Amygdala (tissue), 56 donors: ENCODE measurements around the gene VAT1L.
"Not testable (repeated sequence)": the region's sequence is repeated elsewhere in the genome, so short reads cannot be mapped to it uniquely, and the experiment has no call there.

ENCODE experiments used
- DNase-seq, 56 donors: peaks; one replicate each; lab custom pipeline; 2025; lab: John Stamatoyannopoulos, UW

Gene VAT1L

DNA sequence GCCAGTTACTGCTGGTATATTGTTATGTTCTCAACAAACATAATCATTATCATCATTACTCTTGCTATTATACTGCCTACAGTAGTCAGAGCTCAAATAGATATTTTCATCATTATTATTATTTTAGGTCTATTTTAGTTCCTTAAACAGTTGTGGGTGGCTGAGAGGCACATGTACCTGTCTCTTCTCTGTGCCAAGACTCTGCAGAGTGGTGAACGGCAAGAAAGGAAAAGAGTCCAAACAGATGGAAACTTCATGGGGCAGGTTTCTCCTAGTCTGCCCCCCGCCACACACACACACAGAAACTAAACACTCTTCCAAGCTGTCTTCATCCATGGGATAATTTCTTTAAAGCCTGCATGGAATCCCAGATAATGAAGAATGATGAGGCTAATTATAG, 156.3 kb downstream of the VAT1L start:
- DNase-seq = no peak

DNA sequence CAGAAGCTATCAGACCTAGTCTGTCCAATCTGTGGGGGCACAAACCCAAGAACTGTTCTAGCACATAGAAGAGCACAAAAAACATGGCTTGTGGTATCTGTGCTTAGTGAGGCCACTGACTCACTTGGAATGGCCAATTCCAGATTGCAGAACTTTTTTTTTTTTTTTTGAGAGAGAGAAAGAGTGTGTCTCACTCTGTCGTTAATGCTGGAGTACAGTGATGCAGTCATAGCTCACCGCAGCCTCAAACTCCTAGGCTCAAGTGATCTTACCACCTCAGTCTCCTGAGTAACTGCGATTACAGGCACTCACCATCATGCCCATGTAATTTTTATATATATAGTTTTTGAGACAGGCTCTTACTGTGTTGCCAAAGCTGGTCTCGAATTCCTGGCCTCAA, 156.8 kb downstream of the VAT1L start:
- DNase-seq = no peak

DNA sequence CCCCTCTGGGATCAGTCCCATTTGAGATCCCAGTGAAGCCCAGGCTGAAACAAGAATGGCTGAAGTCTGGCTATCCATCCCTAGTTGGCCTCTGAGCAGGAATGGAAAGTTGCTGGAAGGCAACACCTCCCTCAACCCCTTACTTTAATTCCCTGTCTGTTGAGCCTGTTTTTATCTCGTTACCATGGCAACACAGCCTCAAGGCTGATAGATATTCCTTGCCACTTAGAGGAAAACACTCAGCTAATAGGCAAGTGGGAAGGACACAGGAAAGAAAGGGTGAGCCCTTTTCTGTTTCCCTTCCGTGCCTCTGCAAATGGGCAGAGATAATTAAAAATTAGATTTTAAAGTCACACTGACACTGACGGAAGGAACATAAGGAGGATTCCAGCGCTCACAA, 158.5 kb downstream of the VAT1L start:
- no peak for DNase-seq

DNA sequence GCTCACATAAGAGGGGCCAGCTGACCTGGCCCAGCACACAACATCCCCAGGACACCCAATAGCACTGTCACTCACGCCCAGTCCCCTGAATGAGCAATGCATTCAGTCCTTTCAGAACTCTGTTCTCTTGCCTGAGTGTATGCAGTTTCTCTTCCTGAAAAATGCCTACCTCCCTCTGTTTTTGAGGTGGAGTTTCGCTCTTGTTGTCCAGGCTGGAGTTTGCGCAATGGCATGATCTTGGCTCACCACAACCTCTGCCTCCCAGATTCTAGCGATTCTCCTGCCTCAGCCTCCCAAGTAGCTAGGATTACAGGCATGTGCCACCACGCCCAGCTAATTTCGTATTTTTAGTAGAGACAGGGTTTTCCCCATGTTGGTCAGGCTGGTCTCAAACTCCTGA, 159.2 kb downstream of the VAT1L start:
- DNase-seq = not testable (repeated sequence)

DNA sequence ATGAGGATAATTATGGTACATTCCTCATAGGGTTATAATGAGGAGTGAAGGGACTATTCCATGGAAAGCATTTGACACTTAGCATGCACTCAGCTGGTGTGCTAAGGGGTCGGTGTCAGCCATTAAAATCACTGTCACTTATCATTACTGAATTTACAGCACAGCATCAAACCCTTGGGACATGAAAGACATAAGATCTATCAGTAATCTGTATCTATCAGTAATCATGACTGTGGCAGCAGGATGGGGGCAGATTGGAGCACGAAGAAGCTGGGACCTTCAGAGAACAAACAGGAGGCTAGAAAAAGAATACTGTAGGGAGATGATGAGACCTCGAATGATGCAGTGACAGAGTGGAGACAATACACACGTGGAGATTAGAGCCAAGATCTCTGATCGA, 160.5 kb downstream of the VAT1L start:
- no peak for DNase-seq

DNA sequence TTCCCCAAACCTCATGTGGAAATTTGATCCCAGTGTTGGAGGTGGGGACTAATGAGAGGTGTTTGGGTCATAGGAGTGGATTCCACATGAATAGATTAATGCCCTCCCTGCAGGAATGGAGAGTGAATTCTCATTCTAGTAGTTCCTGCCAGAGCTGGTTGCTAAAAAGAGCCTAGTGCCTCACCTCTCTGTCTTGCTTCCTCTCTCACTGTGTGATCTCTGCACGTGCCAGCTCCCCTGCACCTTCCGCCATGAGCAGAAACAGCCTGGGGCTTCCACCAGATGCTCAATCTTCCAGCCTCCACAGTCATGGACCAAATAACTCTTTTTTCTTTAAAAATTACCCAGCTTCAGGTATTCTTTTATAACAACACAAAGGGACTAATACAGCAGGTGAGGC, 161.1 kb downstream of the VAT1L start:
- DNase-seq = no peak

DNA sequence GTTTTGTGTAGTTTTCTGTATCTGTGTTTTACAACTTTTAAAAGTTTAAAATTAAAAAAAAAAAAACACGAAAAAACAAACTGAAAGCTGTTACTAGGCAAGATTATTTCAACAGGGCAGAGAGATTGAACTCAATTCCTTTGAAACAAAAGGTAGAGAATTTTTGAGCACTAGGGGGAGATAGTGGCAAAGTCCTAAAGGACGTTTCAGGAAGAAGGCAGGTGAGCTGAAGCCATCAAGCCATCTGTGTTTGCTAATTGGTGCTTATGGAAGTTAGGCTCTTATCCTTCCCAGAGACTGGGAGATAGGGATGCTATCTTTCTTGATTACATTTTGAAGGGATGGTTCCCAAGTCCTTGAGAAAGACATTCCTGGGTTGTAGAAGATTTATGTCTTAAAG, 163.4 kb downstream of the VAT1L start:
- no peak for DNase-seq

DNA sequence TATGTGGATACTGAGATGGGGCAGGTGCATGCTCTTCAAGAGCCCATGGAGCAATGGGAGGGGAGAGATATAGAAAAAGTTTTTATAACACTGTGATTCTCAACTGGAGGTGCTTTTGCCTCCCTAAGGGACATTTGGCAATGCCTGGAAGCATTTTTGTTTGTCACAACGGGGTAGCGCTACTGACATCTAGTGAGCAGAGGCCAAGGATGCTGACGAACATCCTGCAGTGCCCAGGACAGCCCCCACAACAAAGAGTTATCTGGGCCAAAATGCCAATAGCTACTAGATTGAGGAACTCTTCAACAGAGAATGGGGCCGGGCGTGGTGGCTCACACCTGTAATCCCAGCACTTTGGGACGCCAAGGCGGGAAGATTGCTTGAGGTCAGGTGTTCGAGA, 166.8 kb downstream of the VAT1L start:
- no peak for DNase-seq

DNA sequence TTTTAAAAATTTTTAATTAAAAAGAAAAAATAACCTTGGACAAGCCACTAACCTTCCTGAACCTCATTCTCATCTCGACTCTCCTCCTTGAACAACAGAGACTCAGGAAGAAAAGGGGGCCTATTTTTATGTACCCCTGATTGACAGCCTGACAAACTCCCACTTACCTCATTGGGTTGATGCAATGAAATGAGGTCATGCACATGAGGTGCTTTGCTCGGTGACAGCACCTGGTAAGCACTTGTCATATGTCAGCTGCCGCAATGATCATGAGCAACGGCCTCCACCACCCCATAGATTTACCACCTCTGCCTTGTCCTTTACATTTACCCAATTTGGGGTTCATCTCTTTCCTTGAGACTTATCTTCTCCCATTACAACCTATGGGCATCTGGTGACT, 167.9 kb downstream of the VAT1L start:
- no peak for DNase-seq

DNA sequence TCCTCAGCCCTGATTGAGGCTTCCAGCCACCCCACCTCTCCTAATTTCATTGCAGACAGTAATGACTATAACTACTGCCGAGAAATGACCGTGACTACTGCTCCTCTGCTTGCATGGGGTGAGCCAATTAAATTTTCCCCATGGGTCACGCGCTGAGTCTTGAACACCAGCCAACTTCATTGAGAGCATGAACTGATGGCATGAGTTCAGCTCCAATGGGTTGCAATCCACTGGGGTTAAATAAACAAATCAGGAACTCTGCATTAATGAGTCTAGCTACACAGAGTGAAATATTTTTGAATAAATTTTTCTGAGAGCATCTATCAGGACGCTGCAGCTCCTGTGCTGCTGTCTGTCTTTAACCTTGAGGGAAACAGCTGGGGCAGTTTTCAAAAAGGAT, 172.4 kb downstream of the VAT1L start:
- DNase-seq = no peak

DNA sequence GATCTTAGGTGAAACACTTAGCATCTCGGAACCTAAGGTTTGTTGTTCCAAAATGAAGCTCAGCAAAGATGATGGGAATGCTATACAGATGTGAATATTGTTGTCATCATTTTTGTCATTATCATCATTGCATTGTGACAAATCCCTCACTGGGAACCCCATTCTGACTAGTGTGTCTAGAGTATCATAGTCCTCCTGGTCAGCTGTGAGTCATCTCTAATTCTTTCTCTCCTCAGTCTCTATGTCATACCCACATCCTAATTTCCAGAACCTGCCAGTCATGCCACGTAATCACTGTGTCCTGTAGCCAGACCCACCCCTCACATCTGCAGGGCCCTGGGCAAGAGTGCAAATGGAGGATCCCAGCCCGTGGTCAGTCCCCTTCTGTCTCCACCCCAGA, 173.4 kb downstream of the VAT1L start:
- no peak for DNase-seq

DNA sequence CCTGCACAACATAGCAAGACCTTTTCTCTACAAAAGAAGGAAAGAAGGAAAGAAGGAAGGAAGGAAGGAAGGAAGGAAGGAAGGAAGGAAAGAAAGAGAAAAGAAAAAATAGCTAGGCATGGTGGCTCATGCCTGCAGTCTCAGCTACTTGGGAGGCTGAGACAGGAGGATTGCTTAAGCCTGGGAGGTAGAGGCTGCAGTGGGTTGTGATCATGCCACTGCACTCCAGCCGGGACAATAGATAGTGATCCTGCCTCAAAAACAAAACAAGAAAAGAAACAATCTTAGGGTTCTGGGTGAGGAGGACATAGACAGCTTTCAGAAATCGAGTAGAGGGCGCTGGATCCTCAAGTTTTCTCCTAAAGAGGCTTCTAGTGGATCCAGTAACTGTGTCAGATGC, 174.3 kb downstream of the VAT1L start:
- no peak for DNase-seq

DNA sequence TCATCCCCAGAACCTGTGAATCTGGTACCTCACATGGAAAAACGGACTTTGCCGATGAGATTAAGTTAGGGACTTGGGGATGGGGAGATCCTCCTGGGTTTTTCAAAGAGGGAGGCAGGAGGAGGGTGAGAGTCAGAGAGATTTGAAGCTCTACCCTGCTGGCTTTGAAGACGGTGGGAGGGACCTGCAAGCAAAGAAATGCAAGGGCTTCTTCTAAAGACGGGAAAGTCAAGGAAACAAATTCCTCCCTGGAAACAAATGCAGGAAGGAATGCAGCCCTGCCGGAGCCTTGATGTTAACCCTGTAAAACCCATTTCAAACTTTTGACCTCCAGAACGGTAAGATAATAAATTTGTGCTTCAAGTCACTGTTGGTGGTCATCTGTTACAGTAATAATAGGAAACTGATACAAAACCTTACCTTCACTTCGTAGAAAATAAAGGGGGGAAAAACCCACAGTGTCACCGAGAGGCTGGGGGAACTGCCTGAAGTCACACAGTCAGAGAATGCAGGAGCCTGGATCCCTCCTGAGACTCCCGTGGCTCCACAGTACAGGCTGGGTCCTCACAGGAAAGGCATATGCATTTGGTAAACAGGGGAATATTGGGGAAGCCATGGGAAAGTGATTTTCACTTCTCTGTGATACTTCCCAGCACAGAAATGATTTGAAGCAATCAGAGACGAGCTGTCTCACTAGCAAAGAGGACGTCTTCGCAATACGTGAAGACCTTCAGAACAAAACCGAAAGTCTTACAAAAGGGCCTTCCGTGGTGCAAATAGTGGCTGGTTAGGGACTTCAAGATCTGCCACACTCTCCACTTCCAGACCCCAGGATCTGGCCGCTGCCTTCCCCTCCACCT, 175.1 kb downstream of the VAT1L start:
- DNase-seq = no peak

DNA sequence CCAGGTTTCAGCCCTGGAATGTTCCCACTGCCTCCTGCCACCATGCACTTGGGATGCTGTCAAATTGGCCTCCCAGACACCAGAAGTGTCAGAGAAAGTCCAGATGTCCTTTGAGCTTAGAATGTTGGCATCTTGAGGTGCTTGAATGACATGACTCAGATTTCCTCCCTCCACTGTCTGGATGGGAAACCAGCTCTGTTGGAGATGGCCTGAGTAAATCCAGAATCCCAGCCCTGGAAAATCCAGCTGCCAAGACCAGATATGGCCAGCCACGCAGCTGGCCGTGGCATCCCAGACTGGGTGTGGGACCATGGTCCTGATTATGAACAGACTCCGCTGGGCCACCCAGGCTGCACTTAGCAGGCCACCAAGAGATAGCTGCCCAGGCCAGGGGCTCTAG, 177.0 kb downstream of the VAT1L start:
- no peak for DNase-seq

DNA sequence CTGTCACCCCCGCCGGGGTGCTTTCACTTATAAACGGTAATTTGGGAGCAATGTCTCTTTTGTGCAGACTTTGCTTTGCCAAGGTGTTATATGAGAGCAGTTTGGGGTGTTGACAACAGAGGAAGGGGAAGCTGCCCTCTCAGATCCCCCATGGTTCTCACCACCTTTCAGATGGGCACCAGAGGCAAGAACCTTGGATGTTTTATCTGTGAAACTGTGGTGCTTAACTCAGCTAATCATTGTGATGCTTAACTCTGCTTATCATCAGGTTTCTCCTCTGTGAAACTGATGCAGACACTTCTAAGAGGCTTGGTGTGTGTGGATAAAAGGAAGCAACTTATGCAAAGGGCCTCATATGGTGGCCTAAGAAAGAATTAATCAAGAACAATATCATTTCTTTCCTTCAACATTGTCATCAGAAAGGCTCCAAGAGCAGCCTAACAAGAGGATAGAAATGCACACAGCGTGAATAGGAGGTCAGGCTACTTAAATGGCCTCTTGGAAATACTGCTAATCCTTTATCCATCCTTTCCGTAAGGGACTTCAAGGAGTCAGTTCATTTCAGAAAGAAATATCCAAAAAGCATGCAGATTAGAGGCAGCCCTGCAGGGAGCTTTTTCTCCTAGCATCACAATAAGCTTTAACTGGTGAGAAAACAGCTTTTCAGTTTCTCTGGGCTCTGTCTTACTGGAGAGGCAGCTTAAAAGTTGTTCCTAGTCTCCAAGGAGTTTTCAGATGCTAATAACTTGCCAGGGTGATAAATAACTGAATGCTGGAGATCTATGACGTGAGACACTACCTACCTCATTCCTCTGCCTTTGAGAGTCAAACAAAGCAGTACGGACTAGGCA, 178.9 kb downstream of the VAT1L start:
- DNase-seq = no peak

DNA sequence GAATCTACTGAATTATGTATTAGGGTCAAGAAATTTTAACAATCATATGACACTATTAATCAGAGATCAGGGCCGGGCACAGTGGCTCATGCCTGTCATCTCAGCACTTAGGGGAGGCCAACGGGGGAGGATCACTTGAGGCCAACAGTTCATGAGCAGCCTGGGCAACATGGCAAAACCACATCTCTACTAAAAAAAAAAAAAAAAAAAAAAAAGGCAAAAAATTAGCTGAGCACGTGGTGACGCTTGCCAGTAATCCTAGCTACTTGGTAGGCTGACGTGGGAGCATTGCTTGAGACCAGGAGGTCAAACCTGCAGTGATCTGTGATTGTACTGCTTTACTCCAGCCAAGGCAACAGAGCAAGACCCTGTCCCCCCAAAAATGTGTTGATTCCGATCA, 181.5 kb downstream of the VAT1L start:
- DNase-seq = no peak

DNA sequence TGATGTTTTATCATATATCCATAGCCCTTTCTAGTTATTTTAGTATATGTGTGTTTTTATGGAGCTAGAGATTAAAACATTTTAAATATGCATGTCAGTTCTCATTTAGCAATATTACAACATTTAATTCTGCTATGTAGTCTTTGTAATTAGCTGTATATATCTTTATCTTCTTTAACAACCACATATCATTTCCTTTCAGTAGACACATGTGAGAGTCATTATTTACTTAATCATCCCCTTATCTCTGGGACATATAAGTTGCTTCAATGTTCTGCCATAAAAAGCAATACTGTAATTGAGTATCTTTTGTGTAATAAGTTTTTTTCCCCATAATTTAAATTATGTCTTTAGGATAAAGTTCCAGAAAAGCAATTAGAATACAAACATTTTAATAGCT, 182.0 kb downstream of the VAT1L start:
- DNase-seq = no peak

DNA sequence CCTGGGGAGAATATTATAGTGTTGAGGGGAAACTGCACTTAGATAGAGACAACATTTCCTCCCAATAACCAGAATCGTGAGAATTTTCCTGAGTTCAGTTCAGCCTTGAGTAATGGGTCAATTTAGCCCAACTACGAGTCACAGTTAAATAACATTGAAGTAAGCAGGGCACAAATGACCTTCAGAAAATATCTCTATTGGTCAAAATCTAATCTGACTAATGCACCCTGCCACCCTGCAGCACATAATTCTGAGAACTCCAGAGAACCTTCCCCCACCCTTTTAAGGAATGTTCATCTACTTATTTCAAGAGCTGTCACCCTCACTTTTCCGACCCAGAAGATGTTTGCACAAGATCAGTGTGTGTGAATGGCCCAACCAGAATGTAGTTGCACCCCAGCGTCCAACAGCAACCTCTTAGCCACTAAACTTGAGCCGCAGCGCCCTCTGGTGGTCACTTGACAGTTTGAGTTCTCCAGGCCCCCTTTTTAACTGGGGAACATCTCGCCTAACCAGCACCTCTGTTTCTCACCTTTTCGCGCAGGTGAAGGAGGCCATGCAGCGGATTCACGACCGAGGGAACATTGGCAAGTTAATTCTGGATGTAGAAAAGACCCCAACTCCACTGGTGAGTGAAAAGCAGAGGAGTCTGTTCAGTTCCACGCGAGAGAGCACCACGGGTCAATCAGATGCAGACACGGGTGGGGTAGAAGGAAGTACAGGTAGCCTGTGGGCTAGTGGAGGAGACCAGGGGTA, 183.1 kb downstream of the VAT1L start:
- DNase-seq = peak in 55 of 56 donors; percentile 7 to 89 (median 49)

DNA sequence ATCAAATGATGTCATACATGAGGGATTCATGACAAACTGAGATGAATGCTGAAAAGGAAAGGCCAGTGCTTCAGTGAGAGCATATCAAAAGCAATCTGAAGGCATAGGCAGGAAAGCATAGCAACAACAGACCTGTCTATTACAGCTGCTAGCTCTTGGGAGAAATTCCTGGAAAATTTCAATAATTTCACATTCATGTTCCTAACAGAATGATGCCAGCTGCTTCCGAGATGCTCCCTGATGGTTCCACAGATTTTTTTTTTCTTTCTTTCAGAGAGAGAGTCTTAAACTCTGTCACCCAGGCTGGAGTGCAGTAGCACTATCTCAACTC, 183.7 kb downstream of the VAT1L start:
- no peak for DNase-seq

DNA sequence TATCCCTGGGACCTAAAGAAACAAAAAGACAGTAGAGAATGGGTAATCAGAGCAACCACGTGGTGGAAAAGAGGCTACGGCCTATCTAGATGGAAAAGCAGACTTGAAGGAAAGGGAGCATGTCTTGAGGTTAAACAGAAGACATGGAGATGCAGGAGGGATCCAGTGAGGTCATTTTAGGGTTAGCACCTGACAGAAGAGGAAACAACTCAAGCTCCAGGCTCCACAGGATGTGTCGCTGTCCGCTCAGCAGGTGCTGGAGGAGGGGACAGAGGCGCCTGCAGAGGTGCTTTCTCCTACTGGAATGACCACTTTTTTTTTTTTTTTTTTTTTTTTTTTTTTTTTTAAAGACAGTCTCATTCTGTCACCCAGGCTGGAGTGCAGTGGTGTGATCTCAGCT, 186.5 kb downstream of the VAT1L start:
- DNase-seq = no peak

DNA sequence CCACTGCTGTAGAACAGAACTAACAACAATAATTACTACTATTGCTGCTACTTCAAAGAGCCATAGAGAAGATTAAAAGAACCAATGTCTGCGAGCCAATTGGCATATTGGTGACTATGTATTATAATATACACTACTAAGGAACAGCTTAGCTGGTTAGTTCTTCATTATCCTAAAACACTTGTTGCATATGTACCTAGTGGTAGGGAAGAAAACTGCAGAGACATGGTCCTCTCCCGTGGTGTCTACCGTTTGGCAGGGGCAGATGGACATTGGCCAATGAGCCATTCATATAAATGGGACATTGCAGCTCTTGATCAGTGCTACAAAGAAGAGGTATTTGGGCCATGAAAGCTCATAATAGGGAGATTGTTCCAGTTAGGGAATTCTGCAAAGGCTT, 187.6 kb downstream of the VAT1L start:
- DNase-seq = no peak
